Measurements from ENCODE around the gene ZNF275.

DNA sequence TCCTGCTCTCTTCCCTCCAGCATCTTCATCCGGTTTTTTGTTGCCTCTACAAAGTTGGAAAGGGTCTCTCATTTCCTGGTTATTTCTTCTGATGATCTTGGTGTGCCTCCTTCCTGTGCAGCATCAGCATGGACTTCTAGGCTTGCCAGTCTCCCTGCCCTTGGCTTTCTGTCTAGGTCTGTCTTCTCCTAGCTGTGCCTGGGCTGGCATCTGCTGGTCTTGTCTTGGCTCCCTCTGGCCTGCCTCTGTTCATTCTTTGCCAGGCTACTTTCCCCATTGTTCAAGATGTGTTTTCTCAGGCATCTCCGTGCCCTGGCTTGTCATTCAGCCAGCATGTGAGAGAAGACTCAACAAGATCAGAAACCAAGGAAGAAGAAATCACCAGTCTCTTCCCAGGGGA lies 9.7 kb downstream of the ZNF275 start:
- TF ChIP-seq, protein P1, sequence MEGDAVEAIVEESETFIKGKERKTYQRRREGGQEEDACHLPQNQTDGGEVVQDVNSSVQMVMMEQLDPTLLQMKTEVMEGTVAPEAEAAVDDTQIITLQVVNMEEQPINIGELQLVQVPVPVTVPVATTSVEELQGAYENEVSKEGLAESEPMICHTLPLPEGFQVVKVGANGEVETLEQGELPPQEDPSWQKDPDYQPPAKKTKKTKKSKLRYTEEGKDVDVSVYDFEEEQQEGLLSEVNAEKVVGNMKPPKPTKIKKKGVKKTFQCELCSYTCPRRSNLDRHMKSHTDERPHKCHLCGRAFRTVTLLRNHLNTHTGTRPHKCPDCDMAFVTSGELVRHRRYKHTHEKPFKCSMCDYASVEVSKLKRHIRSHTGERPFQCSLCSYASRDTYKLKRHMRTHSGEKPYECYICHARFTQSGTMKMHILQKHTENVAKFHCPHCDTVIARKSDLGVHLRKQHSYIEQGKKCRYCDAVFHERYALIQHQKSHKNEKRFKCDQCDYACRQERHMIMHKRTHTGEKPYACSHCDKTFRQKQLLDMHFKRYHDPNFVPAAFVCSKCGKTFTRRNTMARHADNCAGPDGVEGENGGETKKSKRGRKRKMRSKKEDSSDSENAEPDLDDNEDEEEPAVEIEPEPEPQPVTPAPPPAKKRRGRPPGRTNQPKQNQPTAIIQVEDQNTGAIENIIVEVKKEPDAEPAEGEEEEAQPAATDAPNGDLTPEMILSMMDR (IDR thresholded peaks at IDR 0.05; ENCODE audit: insufficient read depth, low read length, poor library complexity, severe bottlenecking) = no peak
- no peak for TF ChIP-seq EZH2phosphoT487 (conservative IDR thresholded peaks at IDR 0.05; ENCODE audit: low read length)

Data from SU-DHL-6 (cell line).